Stimulated activated CD8-positive, alpha-beta memory T cell treated with anti-CD3 and anti-CD28 coated beads, Interleukin-4, amount 100 ng/mL, for 1 hour (primary cell): ENCODE data around the gene GCAT.

Source experiments
- DNase-seq, 2 donors: peaks; one replicate each; pipeline ENCODE4 v3.0.0-alpha.2; 2020; ENCODE audit warnings: low read depth in 2 of 2, low spot score in 1 of 2

Gene GCAT

DNA sequence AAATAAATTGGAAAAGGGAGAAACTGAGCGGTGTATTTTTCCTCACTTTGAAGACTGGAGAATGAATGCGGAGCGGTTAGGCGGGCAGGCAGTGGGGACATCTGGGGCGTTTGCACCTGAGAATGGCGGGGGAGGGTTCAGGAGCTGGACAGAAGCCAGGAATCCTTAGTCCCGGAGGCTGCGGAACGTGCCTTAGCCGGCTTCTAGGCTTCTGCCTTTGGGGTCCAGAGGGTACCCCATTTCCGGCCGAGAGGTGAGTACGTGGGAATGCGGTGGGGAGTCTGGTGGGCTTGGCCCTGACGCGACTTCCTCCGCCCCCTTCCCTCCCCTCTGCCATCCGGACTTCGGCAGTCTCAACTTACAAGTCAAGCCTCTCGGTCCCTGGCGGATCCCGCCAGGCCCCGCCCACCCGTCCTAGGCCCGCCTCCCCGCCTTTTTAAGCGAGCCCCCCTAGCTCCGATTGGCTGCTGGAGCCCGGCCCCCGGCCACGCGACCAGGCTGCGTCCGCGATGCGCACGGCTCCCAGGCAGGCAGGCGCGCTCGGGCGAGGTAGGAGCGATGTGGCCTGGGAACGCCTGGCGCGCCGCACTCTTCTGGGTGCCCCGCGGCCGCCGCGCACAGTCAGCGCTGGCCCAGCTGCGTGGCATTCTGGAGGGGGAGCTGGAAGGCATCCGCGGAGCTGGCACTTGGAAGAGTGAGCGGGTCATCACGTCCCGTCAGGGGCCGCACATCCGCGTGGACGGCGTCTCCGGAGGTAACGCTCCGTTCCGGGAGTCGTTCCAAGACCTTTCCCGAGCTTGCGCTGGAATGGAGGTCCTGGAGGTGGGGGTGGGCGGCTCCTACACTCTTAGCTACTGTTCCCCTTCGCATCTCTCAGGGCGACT, at the start of gene GCAT:
Gene GCAT, plus strand, starts transcription at position 525 of the 884 bp plus-strand sequence. Its CDS starts 34 bp downstream, at position 559.
- DNase-seq = peak; percentile 44 to 71

- DNase-seq = no peak
Observed at GRCh38 chr22:37758694-37759093, 49.0 kb upstream of the GCAT start.

- no peak for DNase-seq
Observed at GRCh38 chr22:37759281-37759680, 48.5 kb upstream of the GCAT start.

- no peak for DNase-seq
Observed at GRCh38 chr22:37760152-37760551, 47.6 kb upstream of the GCAT start.

DNA sequence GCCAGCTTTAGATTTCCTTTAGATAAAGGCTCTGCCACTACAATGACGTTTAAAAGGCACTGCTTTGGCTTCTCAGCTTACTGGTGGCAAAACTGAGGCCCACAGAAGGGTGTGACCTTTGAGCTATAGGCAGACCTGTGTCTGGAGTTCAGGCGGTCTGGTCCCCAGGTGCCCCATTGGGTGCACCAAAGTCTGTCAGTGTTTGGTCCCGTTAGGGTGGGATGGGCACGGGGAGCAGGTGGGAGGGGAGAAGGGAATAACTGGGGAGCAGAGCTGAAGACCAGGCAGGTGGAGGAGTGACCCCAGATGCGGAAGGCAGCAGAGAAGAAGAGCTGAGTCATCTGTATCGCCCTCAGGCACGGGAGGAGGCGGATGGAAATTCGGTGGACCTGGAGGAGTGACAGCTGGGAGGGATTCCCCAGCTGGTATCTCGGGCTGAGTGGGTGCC, 45.3 kb upstream of the GCAT start:
- no peak for DNase-seq

- DNase-seq = no peak
Observed at GRCh38 chr22:37763012-37763411, 44.7 kb upstream of the GCAT start.

DNA sequence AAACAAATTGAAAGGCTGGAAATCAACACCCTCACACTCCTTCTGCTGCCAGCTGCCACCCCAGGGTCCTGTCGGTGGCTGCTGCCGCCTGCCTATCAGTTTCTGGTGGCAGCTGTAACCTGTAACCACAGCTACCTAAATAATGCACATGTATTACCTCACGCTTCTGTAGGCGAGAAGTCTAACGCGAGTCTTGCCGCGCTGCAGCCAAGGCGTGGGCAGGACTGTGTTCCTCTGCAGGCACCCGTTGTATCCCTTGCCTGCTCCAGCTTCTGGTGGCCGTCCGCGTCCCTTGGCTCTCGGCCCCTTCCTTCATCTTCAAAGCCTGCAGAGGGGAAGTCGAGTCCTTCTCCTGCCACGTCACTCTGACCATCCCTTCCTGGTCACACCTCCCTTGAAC, 44.1 kb upstream of the GCAT start:
- DNase-seq = no peak

DNA sequence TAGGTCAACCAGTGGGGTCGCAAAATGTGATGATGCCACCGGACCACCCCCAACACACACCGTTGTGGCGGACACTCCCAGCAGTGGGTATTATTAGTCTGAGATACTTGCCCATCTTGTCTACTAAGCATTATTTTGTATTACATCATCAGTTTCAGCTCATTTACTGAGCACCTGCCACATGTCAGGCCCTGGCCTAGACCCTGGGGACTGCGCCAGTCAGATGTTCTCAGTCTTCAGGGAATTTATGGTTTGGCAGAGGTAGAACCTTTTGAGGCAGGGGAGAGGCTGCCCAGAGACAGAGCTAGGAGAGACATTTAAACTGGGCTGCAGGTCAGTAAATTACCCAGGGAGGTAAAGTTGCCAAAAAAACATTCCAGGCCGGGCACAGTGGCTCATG, 43.1 kb upstream of the GCAT start:
- no peak for DNase-seq

DNA sequence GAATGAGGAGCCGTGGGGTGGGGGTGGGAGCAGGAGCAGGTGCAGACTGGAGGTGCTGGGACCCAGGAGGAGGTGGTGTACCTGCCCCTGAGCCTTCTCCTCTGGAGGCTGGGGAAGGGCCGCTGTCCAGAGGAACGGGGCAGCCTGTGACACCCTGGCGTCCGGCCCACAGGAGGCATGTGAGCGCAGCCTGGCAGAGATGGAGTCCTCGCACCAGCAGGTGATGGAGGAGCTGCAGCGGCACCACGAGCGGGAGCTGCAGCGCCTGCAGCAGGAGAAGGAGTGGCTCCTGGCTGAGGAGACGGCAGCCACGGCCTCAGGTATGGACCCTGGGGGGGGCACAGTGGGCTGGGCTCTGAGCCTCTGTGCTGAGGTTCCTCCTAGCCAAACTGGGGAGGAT, 42.2 kb upstream of the GCAT start:
- DNase-seq = no peak

- no peak for DNase-seq
Observed at GRCh38 chr22:37765953-37766576, 41.7 kb upstream of the GCAT start.

GRCh38 chr22:37768273-37768672, 39.5 kb upstream of the GCAT start:
- no peak for DNase-seq

GRCh38 chr22:37769056-37769455, 38.7 kb upstream of the GCAT start:
- no peak for DNase-seq

GRCh38 chr22:37771081-37771480, 36.7 kb upstream of the GCAT start:
- no peak for DNase-seq

GRCh38 chr22:37771702-37772427, 35.9 kb upstream of the GCAT start:
- DNase-seq = no peak

GRCh38 chr22:37774728-37775127, 33.0 kb upstream of the GCAT start:
- no peak for DNase-seq

DNA sequence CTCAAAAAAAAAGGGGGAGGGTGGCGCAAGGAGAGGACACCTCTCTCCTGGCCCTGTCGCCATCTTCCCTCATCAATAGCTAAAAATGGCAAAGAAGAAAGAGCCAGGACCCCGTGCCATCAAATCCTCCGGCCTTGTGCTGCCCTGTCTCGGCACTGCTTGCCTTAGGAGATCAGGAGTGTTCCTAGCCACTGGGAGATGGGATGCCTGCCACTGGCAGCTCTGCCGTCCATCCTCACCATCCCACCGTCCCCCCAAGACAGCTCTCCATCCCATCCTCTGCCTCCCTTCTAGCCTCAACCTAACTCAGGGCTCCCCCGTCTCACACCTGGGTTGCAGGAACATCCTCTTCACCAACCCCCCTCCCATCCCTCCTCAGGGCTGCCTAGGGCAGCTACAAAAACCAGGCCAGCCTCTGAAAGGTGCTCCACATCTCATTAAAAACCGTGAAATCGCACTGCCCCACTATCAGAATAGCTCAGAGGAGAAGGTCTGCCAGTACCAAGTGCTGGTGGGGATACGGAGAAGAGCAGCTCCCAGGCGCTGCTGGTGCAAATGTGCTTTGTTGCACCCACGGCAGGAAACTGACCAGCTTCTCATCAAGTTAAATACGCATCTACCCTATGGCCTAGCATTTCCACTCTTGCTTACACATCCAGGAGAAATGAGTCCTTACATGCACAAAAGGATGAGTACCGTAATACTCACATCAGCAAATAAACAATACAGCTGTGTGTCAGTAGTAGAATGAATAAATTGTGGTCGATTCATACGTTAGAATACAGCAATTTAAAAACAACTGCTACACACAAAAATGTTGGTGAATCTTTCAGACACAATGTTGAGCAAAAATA, 31.7 kb upstream of the GCAT start:
- no peak for DNase-seq

- DNase-seq = no peak
Observed at GRCh38 chr22:37776639-37777005, 31.1 kb upstream of the GCAT start.

- no peak for DNase-seq
Observed at GRCh38 chr22:37777122-37777687, 30.5 kb upstream of the GCAT start.

- DNase-seq = no peak
Observed at GRCh38 chr22:37778370-37779009, 29.2 kb upstream of the GCAT start.

GRCh38 chr22:37781434-37782059, 26.2 kb upstream of the GCAT start:
- DNase-seq = no peak
